C1 segment of cervical spinal cord (tissue), 14 donors: ENCODE data around the gene PPIB.

ENCODE experiments used
- DNase-seq, 14 donors: peaks; one replicate each; lab custom pipeline; 2025; lab: John Stamatoyannopoulos, UW

The PPIB gene

DNA sequence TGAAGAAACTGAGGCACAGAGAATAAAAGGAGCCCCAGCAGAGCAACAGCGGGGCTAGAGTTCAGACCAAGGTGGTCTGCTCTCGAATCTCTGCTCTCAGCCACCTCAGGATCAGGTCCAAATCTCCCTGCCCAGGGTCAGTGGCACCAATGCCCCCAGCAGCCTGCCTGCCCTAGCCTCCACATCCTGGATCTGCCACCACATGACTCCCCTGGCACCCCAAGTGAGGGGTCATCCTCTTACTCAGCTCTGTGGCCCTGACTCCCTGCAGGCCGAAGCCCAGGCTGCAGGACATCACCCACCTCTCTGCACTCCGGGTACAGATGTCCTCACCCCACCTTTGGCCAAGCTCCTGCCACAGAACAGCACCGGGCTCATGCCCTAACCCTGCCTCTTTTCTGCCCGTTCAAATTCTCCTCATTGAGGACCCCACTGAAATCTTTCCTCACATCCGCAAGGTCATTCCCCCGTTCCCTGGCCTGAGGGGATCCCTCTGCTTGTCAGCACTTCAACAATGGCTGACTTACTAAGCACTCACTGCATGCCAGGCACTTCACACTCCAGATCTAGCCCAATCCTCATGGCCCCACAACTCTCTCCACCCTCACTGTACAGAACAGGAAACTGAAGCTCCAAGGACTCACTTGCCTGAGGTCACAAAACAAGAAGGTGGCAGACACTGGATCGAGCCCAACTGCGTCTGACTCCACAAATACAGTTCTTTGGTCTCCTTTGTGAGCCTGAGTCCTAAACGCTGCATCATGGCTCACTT, 4.3 kb downstream of the PPIB start:
- DNase-seq, result no peak

DNA sequence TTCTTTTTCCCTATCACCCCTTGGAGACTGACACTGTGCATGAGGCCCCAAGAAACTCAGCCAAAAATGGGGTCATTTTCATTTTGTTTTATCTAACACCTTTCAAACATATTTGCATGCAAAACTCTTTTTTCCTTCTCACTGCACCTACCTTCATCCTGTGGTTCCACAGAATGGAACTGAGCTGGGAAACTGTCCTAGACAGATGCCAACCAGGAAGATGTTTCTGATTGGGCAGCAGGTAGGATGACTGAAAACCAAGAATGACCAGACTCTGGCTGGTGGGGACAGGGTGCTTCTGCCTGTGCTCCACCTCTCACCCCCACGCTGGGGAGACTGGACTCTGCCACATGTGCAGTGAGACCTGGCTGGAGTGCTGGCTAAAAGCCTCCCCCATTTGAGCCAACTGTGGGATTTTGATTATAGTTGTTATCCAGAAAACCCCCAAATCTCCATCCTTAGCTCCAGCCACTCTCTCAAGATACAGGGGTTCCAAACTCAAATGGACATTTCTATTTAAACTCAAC, 5.2 kb downstream of the PPIB start:
- DNase-seq, result no peak

DNA sequence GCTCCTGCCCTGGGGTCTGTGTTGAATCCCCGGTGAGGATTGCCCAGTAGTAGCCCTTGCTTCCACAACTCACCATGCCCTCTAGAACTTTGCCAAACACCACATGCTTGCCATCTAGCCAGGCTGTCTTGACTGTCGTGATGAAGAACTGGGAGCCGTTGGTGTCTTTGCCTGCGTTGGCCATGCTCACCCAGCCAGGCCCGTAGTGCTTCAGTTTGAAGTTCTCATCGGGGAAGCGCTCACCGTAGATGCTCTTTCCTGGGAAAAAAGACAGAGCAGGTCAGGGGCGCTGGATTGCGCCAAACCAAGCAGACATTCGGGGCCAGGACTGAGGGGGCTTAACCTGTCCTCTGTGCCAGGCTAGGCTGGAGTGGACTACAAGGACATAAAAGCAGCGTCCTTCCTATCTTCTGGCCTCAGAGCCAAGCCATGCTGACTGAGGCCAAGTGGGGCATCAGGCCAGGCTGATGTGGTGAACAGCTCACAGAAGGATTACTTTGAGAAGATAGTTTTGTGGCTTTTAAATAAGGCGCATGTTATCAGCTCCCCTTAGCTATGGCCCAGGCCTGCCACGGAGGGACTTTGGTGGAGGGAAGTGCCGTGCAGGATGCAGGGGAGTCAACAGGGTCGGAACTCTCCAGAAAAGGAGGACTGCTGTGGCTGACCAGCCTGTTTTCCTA, 6.0 kb downstream of the PPIB start:
- DNase-seq, result no peak

DNA sequence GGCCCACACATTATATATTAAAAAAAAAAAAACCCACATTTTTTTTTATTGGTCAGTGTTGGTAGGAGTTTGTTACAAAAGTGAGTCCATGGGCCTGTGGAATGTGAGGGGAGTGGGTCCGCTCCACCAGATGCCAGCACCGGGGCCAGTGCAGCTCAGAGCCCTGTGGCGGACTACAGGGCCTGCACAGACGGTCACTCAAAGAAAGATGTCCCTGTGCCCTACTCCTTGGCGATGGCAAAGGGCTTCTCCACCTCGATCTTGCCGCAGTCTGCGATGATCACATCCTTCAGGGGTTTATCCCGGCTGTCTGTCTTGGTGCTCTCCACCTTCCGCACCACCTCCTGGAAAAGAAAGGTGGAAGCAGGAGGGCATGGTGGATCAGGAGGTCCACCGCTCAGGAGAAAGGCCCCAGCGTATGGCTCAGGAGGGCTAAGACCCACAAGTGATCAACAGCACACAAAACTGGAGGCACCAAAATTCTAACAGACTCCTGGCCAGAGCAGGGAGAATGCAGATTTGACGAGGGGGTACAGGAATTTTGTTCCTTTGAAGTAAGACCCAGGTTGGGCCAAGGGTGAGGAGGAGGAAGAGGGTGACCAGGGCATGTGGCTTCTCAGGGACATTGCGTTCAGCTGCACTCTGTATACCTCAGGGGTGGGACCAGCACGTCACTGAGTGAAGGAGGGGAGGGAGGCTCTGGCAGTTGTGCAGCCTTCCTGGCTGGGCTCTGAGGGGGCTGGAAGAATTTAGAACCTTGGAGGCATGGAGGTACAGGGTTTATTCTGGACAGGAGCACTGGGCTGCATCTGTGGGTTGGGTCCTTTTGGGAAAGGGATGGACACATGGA, 6.8 kb downstream of the PPIB start:
- DNase-seq, result no peak

DNA sequence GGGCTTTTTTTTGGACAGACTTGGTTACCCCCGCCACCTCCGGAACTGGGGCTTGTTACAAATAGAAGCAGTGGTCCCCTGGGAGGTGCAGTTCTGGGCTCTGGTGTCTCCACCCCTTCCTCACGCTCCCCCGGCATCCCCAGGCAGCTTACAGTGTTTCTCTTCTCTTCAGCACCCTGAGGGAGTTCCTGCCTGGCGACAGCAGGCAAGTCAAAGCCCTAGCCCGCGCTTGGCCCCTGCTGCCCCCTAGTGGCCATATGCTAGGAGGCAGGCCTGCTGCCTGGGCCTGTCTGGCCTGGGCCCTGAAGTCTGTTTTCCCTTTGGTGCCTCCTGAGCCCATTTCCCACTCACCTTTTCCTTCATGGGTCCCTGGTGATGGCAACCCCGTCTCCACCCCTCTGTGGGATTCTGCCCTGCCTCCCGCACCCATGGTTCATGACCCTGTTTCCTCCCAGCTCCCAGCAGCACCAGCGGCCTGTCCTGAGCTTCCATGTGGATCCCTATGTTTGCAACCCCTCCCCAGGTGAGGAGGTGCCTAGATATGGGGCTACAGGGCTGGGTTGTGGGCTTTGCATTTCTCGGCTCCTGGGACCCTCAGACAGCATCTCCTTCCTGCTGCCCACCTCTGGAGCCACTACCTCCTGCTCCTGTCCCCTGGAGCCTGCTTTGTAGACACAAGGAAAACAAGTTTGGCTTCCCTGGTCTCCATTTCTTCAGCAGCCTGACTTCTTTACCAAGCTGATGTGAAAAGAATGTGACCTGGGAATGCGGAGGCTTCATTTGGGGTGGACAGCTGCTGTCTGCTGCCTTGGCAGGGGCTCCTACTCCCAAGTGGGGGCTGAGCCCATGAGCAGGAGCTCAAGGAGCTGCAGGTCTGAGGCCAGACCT, 9.1 kb downstream of the PPIB start:
- DNase-seq, result peak; percentile 17 to 92 (median 82)

DNA sequence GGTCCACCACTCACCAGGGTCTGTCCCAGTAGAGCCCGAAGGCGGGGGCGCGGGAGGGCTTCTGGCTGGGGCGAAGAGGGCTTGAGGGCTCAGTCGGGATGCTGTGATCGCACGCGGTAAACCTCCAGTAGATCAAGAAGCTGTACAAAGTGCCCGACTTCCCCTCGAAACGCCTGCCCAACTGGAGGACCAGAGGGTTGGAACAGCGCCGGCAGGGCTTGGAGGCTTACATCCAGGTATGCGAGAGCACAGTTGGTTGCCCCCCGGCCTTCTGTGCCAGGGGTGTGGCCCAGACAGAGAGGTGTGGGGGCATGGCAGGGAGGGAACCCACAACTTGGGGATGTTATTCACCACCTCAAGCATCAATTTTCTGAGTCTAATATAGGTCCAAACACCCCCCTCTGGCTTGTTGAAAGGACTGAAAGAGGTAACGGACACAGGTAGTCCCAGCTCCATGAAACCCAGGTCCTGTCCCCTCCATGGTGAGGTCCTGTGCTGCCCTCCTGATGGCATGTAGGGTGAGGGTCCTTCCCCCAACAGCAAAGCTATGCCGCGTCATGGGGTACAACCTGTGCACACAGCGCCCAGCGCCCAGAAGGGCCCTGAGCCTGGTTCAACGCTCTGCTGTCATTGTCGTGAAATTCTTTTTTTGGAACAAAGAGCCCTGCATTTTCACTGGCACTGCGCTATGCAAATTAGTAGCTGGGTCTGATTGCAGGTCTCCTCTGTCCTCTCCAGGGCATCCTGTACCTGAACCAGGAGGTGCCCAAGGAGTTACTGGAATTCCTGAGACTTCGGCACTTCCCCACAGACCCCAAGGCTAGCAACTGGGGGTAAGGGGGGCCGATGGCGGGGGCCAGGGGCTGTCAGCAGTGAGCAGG, 10.1 kb downstream of the PPIB start:
- DNase-seq, result peak in 3 of 14 donors; percentile 15 to 35 (median 34)

DNA sequence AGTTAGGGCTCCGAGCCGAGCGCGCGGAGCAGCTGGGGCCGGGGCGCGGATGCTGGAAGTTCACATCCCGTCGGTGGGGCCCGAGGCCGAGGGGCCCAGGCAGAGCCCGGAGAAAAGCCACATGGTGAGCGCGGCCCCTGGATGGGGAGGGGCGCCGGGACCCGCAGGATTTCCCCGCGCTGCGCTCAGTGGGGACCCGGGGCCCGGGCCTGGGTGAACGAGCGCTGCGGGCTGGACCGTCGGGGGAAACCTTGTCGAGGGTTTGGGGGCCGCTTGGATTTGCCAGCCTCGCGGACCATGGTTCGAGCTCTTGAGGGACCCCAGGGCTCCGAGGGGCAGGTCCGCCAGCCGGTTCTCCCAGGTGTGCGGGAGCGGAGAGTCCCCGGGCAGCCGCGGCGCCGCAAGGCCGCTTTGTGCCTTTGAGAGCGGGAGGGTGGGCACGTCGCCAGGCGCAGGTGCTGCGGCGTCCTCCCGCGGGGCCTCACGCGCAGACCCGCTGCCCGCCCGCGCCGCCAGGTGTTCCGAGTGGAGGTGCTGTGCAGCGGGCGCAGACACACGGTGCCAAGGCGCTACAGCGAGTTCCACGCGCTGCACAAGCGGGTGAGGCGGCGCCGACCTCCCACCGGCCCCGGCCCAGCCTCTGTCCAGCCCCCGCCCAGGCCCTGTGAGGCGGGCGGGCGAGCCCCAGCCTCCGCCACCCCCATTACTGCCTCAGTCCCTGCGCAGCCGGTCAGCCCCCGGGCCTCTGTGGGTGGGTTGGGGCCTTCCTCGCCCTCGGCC, 10.9 kb downstream of the PPIB start, which contains the start of gene SNX22:
TSS of gene SNX22 (plus strand) at position 5 of the 780 bp plus-strand sequence. CDS start at position 50, 45 bp downstream.
- DNase-seq, result peak in 1 of 14 donors; percentile 21

DNA sequence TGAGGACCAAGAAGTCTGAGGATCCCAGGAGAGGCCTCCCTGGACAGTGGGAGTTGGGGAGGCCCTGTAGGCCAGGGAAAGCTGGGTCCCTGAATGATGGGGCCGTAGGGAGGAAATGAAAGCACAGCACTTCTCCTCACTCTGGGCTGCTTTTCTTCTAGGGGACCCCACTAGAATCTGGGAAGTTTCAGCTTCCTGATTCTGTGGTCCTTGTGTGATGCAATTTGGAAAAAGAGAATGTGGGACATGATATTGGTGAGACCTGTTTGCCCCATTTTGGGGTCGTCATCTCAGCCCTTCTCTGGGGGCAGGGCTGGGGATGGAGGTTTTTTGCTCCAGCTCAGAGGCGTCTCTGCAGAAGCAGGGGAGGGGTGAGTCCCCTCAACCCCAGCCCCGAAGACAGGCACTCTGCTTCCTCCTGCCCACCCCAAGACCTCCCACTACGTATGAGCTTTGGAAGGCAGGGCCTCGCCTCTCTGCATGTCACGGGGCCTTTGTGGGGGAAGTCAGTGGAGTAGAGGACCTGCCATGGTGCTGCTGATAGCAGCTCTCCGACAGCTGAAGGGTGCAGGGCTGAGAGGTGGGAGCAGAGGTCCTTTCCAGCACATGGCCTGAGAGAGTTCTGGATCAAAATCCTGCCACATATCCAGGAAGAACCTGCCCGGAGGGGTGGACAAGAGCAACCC, 12.8 kb downstream of the PPIB start:
- peak in 4 of 14 donors; percentile 31 to 59 (median 52) for DNase-seq

DNA sequence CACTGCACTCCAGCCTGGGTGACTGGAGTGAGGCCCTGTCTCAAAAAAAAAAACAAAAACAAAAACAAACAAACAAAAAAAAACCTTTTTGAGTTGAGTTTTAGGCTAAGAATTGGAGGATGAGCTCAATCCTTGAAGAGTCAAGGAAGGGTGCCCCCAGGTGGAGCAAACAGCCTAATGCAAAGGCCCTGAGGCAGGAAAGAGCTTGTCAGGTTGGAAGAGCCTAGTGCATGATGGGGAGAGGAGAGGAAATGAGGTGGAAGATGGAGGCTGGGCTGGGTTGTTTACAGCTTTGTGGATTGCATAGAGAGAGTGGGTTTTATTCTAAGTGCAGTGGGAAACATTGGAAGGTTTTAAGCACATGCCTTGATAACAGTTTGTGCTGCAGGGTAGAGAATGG, 13.4 kb downstream of the PPIB start:
- peak in 1 of 14 donors; percentile 24 for DNase-seq

DNA sequence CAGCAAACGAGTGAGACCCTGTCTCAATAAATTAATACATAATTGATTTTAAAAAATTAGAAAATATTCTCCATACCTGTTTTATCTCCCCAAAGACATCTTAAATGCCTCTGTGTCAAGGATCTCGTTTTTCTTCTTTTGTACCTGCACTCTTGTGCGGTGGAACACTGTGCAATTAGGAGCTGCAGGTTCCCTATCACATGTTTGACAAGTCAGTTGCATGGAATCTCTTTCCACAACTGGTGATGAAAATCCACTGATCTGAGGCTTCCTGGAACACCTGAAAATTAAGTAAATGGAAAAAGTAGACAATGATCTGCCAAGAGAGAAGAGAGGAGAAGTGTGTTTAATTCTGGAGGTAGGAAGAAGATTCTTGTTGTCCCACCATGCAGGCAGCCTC, 14.2 kb downstream of the PPIB start:
- no peak for DNase-seq

DNA sequence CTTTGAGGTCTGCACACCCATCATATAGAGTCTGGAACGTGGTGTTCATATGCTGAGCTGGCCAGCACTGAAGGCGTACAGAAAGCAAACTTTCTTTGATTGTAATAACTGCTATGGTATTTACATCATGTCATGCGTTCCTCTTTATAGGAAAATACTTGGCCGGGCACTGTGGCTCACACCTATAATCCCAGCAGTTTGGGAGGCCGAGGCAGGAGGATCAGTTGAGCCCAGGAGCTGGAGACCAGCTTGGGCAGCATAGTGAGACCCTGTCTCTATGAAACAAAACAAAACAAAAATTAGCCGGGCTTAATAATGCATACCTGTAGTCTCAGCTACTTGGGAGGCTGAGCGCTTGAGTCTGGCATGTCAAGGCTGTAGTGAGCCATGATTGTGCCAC, 14.7 kb downstream of the PPIB start:
- DNase-seq, result no peak

DNA sequence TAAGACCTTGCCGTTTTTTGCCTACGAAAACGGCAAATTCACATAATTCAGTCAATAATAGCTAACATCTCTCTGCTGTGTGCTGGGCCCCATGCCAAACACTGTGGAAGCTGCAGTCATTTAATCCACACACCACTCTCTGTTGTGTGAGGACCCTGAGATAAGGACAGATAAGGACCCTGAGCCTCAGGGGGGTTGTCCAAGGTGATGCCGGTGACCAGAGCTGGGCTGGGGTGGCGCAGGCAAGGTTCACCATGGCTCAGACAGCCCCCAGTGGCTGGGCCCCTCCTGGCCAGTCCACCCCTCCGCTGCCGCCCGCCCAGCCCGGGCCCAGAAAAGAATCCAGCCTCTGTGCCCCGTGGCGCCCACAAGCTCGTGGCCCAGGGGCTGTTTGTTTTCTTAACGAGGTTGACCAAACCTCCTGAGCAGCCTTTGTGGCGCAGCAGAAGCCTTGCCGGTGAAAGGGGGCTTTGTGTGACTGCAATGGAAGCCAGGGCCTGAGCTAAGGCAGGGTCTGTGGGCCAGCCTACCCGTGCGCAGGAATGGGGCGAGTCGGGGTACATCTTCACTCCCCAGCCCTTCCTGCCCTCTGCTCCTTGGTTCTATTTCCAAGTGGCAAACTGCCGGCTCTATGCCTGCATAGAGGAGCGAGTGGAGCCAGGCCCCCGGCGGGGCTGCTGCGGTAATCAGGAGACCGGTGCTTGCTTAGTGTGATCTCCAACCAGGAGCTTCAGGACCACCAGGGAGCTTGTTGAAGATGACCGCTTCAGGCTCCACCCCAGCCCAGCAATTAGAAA, 15.7 kb downstream of the PPIB start:
- DNase-seq, result peak in 6 of 14 donors; percentile 38 to 64 (median 49)

DNA sequence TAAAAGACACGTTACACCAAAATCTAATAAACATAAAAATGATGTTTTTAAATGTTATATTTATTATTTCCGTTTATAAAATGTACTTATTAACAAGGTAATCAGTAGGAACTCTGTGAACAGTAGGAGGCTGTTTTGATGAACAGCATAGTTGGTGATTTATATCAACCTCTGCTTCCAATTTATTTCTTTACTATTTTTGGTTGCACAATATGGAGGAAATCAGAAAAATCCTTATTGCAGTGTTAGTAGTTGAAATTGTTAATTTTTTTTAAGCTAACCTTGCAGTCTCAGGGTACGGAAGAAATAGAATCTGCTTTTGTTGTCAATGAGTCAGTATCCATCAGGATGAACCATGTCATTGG, 16.3 kb downstream of the PPIB start:
- no peak for DNase-seq

DNA sequence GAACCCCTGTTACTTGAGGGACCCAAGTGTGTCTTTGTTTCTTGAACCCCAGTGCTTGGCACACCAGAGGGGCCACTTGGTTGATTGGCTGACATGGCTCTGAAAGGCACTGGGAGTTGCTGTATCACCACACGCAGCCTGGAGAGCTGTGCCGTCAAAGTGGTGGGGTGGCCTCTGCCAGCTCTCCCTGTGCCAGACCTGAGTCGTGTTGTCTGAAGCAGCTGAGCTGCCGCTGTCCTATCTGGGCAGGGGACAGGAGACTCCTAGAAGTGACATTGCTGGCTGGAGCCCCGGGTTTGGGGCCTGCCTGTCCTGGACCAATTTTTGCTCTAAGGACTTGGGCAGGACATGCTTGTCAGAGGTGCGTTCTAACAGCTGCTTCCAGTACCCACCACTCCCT, 16.8 kb downstream of the PPIB start:
- DNase-seq, result peak in 2 of 14 donors; percentile 17 to 23

DNA sequence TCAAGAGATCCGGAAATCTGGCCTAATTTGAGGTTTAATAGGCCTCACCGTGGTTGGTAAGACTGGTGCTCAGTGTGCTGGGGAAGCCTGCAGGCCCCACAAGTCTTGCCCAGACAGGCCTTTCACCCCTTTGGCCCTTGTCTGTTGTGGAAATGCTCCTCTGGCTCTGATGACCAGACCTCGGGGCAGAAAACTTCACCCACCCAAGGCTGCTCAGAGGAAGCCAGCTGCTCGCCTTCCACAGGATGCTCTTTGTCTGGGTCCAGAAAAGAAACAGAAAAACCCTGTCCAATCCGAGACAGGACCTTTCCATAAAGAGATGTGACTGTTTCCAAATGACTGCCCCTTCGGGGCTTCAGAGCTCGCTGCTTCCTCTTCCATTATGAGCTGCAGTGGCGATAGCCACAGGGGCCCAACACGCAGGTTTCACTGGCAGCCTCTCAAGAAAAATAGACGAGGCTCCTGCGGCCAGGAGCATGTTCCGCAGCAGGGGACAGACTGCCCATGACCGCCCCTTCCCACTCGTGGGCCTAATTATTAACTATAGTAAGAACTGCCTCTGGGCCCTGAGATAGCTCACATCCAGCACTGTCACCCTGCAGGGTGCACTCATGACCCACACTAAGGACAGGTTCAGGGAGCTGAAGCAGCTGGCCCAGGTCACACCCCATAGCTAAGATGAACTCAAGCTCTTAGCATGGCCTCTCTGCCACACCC, 18.1 kb downstream of the PPIB start:
- DNase-seq, result peak in 6 of 14 donors; percentile 43 to 70 (median 52)

DNA sequence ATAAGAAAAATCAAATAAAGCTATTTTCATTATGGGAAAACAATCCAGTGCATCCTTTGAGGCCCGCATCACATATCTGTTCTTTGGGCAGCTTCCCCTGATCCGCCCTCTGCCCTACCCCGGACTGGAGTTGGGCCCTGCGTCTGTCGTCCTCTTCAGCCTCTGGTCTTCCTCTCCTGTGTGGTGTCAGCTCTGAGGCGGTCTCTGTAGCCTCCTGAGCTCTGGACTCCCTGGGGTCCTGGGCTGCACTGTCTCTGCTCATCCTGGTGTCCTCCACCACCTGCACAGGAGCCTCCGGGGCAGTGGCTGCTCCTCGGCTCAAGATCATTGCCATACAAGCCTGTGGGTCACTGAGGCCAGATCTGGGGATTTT, 18.6 kb downstream of the PPIB start:
- no peak for DNase-seq

DNA sequence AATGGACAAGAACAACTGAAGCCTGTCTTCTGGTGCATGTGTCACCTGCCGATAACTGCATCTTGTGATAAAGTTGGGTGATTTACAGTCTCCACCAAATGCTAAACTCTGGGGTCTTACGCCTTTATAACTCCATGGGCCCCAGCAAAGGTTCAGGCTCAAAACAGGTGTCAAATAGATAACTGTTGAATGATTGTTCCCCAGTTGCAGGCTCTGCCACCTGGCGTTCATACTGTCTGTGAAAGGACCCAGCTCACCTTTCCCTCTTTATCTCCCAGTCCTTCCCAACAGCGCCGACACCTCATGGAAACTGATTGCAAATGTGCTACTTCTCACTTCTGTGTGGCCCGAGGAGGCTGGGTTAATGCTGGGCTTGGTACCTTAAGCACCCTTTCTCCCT, 19.5 kb downstream of the PPIB start:
- DNase-seq, result no peak
